PC-3 (cell line): ENCODE measurements around the gene PRICKLE4. TPM values are rescaled to one million over a fixed set of nuclear protein-coding genes. Genes with fewer than 3 reads are reported as not detected.

Source experiments
- ATAC-seq: fragments of 200-7000 bp; cut with Tn5 transposase; 2 replicates; pipeline ENCODE4 v1.9.1; 2020; ENCODE audit warnings: mild to moderate bottlenecking, moderate library complexity
- BruUV-seq: library from RNA; stranded (reverse); fragments of 400-500 nt; replicated peaks from 2 replicates; lab custom pipeline; 2021; lab: Mats Ljungman, UMichigan
- CTCF ChIA-PET: fragments of 300-600 bp; sonication (Branson Sonifier 250); formaldehyde crosslinking; loops from one replicate; lab custom pipeline; 2022; ENCODE audit warnings: antibody characterized with exemption; lab: Charles Lee
- POLR2A ChIA-PET: fragments of 300-600 bp; sonication (Branson Sonifier 250); formaldehyde crosslinking; loops from one replicate; lab custom pipeline; 2022; ENCODE audit warnings: antibody characterized with exemption; ENCODE audit not compliant: unreplicated experiment; lab: Charles Lee
- DNase-seq: peaks from one replicate; pipeline ENCODE4 v3.0.0-alpha.2; 2015
- H2AFZ ChIP-seq: fragments of 300-600 bp; sonication (generic); 2 replicates; pipeline ENCODE4 v1.6.0; 2016; ENCODE audit warnings: antibody characterized with exemption, low read length
- H3F3A ChIP-seq: fragments of 300-600 bp; sonication (generic); one replicate; pipeline ENCODE4 v1.6.0; 2017; ENCODE audit warnings: antibody characterized with exemption, low read length, control low read depth, mild to moderate bottlenecking; ENCODE audit not compliant: unreplicated experiment
- H3K27ac ChIP-seq: fragments of 300-600 bp; sonication (generic); 2 replicates; pipeline ENCODE4 v1.5.1; 2016; ENCODE audit warnings: mild to moderate bottlenecking, low read length
- H3K27me3 ChIP-seq: fragments of 300-600 bp; sonication (generic); 2 replicates; pipeline ENCODE4 v1.6.1; 2016; ENCODE audit warnings: low read length, mixed read lengths
- H3K36me3 ChIP-seq: fragments of 300-600 bp; sonication (generic); 2 replicates; pipeline ENCODE4 v1.6.1; 2016; ENCODE audit warnings: low read depth, mixed run types, low read length, mixed read lengths
- H3K4me1 ChIP-seq: fragments of 300-600 bp; sonication (generic); 2 replicates; pipeline ENCODE4 v1.5.1; 2016; ENCODE audit warnings: low read length; ENCODE audit not compliant: insufficient read depth
- H3K4me2 ChIP-seq: fragments of 300-600 bp; sonication (generic); 2 replicates; pipeline ENCODE4 v1.6.0; 2016; ENCODE audit warnings: low read length
- H3K4me3 ChIP-seq: fragments of 300-600 bp; sonication (generic); 2 replicates; pipeline ENCODE4 v1.5.1; 2016; ENCODE audit warnings: mild to moderate bottlenecking, low read length, mixed read lengths
- H3K79me2 ChIP-seq: fragments of 300-600 bp; sonication (generic); 2 replicates; pipeline ENCODE4 v1.6.1; 2017; ENCODE audit warnings: low read length, mixed read lengths
- H3K9ac ChIP-seq: fragments of 300-600 bp; sonication (generic); 2 replicates; pipeline ENCODE4 v1.6.0; 2016; ENCODE audit warnings: mild to moderate bottlenecking, low read length
- H3K9me2 ChIP-seq: fragments of 300-600 bp; sonication (generic); replicated peaks from 2 replicates; pipeline ENCODE4 v1.6.1; 2016; ENCODE audit warnings: mixed run types, low read length, mixed read lengths
- H3K9me3 ChIP-seq: fragments of 300-600 bp; sonication (generic); 2 replicates; pipeline ENCODE4 v1.6.1; 2016; ENCODE audit warnings: low read length, mixed read lengths
- H4K20me1 ChIP-seq: fragments of 300-600 bp; sonication (generic); 2 replicates; pipeline ENCODE4 v1.6.1; 2016; ENCODE audit warnings: low read length, mixed read lengths
- EZH2 ChIP-seq: fragments of 300-600 bp; sonication (generic); IDR thresholded peaks from one replicate; pipeline ENCODE4 v1.6.1; 2017; ENCODE audit warnings: antibody characterized with exemption, mild to moderate bottlenecking, low read length; ENCODE audit not compliant: unreplicated experiment
- EZH2phosphoT487 ChIP-seq: fragments of 300-600 bp; sonication (generic); IDR thresholded peaks from 2 replicates; pipeline ENCODE4 v1.6.1; 2018; ENCODE audit warnings: mild to moderate bottlenecking, antibody characterized with exemption, low read length, borderline replicate concordance
- intact Hi-C: fragments of 100-400 bp; cut with micrococcal nuclease; formaldehyde crosslinking; loops from 2 replicates; pipeline ENCODE4 v1.9.0; 2023
- total RNA-seq: library from RNA; depleted of rRNA; stranded (reverse); fragments of >200 nt; gene quantifications from 2 replicates; pipeline ENCODE4 v1.2.3, GENCODE V29; 2014
- TF ChIP-seq, protein P1 (sequence below): fragments of 300-600 bp; sonication (generic); conservative IDR thresholded peaks from 2 replicates; pipeline ENCODE4 v1.5.1; 2017; ENCODE audit warnings: antibody characterized with exemption, low read depth, mild to moderate bottlenecking, low read length

PRICKLE4 gene
- total RNA-seq, 1 experiment from 2014 or later, result 0.26 TPM

DNA sequence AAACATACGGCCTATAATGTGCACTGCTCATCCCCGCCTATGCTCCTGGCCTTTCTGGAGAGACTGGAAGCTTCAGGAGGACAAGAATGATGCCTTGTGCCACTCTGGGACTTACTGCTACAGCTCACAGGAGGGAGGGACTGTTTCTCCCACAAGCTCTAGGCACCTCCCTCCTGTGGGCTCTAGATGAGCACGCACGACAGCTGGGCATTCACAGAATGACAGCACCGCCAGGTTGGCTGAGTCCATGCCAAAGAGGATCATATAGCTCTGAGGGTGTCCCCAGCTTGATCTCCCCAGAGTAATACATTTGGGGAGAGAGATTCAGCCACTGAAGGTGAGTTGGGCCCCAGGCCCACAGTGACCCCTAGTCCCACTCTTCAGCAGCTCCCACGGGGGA lies 23.3 kb upstream of the PRICKLE4 start:
- POLR2A ChIA-PET, result no interaction called here

DNA sequence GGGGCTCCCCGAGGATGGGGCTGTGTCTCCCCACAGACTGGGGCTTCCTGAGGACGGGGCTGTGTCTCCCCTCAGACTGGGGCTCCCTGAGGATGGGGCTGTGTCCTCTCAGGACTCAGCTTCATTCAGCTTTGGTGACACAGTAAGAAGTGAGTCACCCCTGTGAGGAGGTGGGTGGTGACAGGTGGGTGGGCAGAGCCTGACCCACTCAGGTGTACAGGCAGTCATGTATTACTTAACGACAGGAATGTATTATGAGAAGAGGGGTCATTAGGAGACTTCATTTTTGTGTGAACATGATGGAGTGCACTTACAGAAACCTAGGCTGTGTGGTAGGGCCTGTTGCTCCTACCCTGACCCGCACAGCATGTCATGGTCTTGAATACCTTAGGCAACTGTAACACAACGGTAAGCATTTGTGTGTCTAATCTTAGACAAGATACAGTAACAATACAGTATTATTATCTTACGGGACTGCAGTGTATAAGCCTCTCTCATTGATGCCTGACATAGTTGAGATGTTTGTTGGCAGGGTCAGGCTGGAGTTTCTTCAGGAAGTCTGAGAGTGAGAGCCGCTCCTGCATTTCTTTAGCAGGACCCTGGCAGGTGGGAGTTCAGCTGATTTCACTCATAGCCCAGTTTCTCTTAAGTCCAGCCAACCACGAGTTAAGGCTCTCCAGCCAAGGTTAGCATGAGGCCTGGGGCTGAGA lies 22.5 kb upstream of the PRICKLE4 start:
- no TSS peak for BruUV-seq
- H3K36me3 ChIP-seq, result no peaks in the 10 kb centered on the region
- no peaks in the 10 kb centered on the region for H3K4me1 ChIP-seq
- DNase-seq (no peak), ATAC-seq (no peak)
- H3K9me2 ChIP-seq, result no peaks in the 10 kb centered on the region
- ChIA-PET CTCF (no interaction called here), POLR2A (no interaction called here)
- H3K9ac ChIP-seq, result no peak overlapping the region
- no peaks in the 10 kb centered on the region for H3K27me3 ChIP-seq
- TF ChIP-seq, protein P1, sequence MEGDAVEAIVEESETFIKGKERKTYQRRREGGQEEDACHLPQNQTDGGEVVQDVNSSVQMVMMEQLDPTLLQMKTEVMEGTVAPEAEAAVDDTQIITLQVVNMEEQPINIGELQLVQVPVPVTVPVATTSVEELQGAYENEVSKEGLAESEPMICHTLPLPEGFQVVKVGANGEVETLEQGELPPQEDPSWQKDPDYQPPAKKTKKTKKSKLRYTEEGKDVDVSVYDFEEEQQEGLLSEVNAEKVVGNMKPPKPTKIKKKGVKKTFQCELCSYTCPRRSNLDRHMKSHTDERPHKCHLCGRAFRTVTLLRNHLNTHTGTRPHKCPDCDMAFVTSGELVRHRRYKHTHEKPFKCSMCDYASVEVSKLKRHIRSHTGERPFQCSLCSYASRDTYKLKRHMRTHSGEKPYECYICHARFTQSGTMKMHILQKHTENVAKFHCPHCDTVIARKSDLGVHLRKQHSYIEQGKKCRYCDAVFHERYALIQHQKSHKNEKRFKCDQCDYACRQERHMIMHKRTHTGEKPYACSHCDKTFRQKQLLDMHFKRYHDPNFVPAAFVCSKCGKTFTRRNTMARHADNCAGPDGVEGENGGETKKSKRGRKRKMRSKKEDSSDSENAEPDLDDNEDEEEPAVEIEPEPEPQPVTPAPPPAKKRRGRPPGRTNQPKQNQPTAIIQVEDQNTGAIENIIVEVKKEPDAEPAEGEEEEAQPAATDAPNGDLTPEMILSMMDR, result no peak
- no peak for TF ChIP-seq EZH2phosphoT487
- TF ChIP-seq EZH2, result no peak
- intact Hi-C loops, result no loop called here
- H3K27ac ChIP-seq, result no peak overlapping the region
- H3K4me2 ChIP-seq, result no peak overlapping the region
- no peaks in the 10 kb centered on the region for H3K79me2 ChIP-seq
- H4K20me1 ChIP-seq, result no peaks in the 10 kb centered on the region
- H3K9me3 ChIP-seq, result no peaks in the 10 kb centered on the region
- H2AFZ ChIP-seq, result no peak overlapping the region
- H3K4me3 ChIP-seq, result no peak overlapping the region
- no peaks in the 10 kb centered on the region for H3F3A ChIP-seq

More for the DNA sequence above, 23.3 kb upstream of the PRICKLE4 start:
- ATAC-seq (no peak), DNase-seq (no peak)
- no TSS peak for BruUV-seq
- H3K36me3 ChIP-seq, result no peaks in the 10 kb centered on the region
- no peaks in the 10 kb centered on the region for H3K27me3 ChIP-seq
- H3K79me2 ChIP-seq, result no peaks in the 10 kb centered on the region
- no peaks in the 10 kb centered on the region for H3F3A ChIP-seq
- no peak overlapping the region for H3K9ac ChIP-seq
- CTCF ChIA-PET, result no interaction called here
- H3K4me2 ChIP-seq, result no peak overlapping the region
- no peaks in the 10 kb centered on the region for H4K20me1 ChIP-seq
- no peak overlapping the region for H3K27ac ChIP-seq
- no peak overlapping the region for H2AFZ ChIP-seq
- H3K9me2 ChIP-seq, result no peaks in the 10 kb centered on the region
- TF ChIP-seq EZH2, result no peak
- TF ChIP-seq EZH2phosphoT487, result no peak
- TF ChIP-seq, protein P1, result no peak
- intact Hi-C loops, result no loop called here
- H3K9me3 ChIP-seq, result no peaks in the 10 kb centered on the region
- no peaks in the 10 kb centered on the region for H3K4me1 ChIP-seq
- no peak overlapping the region for H3K4me3 ChIP-seq

DNA sequence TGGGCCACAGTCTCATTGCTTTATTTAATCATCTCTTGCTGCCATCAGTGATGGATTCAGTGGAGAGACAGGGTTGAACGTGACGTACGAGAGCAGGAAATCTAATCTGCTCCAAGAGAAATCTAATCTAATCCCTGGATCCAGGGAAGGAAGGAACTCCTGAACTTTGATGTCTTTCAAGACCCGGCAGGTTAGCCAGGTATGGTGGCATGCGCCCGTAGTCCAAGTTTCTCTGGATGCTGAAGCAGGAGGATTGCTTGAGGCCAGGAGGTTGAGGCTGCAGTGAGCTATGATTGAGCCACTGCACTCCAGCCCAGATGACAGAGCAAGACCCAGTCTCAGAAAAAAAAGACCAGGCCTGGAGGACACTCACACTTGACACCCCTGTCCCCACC lies 21.9 kb upstream of the PRICKLE4 start:
- no peak for TF ChIP-seq EZH2phosphoT487
- intact Hi-C loops, result no loop called here
- ChIA-PET POLR2A (no interaction called here), CTCF (no interaction called here)
- ATAC-seq (no peak), DNase-seq (no peak)
- no peaks in the 10 kb centered on the region for H3K27me3 ChIP-seq
- H3K9me2 ChIP-seq, result no peaks in the 10 kb centered on the region
- H3K79me2 ChIP-seq, result no peaks in the 10 kb centered on the region
- H3K4me2 ChIP-seq, result no peak overlapping the region
- no peak overlapping the region for H2AFZ ChIP-seq
- BruUV-seq, result no TSS peak
- H3K9me3 ChIP-seq, result no peaks in the 10 kb centered on the region
- H3F3A ChIP-seq, result no peaks in the 10 kb centered on the region
- H3K36me3 ChIP-seq, result no peaks in the 10 kb centered on the region
- H4K20me1 ChIP-seq, result no peaks in the 10 kb centered on the region
- no peak overlapping the region for H3K4me3 ChIP-seq
- no peak overlapping the region for H3K9ac ChIP-seq
- no peaks in the 10 kb centered on the region for H3K4me1 ChIP-seq
- no peak overlapping the region for H3K27ac ChIP-seq
